Measurements from ENCODE around the gene LILRB1. TPM values are rescaled to one million over a fixed set of nuclear protein-coding genes. Genes with fewer than 3 reads are reported as not detected.

The LILRB1 gene
- total RNA-seq: not detected in 2 replicates

DNA sequence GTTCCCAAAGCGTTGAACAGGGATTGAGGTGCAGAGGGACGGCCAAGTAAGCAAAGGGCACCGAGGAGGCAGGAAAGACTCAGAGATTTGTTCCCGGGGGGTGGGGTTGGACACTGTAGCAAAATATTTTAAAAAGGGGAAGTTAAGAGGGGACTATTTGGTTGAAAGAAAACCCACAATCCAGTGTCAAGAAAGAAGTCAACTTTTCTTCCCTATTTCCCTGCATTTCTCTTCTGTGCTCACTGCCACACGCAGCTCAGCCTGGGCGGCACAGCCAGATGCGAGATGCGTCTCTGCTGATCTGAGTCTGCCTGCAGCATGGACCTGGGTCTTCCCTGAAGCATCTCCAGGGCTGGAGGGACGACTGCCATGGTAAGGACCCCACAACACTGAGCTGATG is at the start of gene LILRB1:
Gene LILRB1, plus strand, starts transcription at position 223 of the 400 bp plus-strand sequence. CDS start 590 bp downstream, outside the sequence.

GRCh38 chr19:54593445-54593844 is 36.8 kb upstream of the LILRB1 start, which contains the start of gene LILRA1:
LILRA1 (plus strand) TSS chr19:54593632; CDS start chr19:54594245, 613 bp downstream.

GRCh38 chr19:54662730-54663129 is 32.4 kb downstream of the LILRB1 start, which contains the start of gene LILRB4:
LILRB4 (plus strand) TSS chr19:54662985; CDS start chr19:54663034, 49 bp downstream.

Other genes starting within 250 kb of the LILRB1 start
- not detected in 2 replicates for gene TTYH1, start 215.0 kb upstream of the LILRB1 start, total RNA-seq
- gene LENG8, start 181.3 kb upstream of the LILRB1 start, total RNA-seq: 47.0 and 83.2 TPM in 2 replicates
- gene LENG9, start 166.7 kb upstream of the LILRB1 start, total RNA-seq: 11.2 and 15.1 TPM in 2 replicates
- gene CDC42EP5, start 157.2 kb upstream of the LILRB1 start, total RNA-seq: 28.1 and 51.9 TPM in 2 replicates
- gene LAIR2, start 127.7 kb upstream of the LILRB1 start, total RNA-seq: not detected in 2 replicates
- not detected in 2 replicates for gene LILRA2, start 56.7 kb upstream of the LILRB1 start, total RNA-seq
- not detected in 2 replicates for gene LILRA1, start 36.9 kb upstream of the LILRB1 start, total RNA-seq
- gene LILRB4, start 32.5 kb downstream of the LILRB1 start, total RNA-seq: not detected in 2 replicates
- not detected in 2 replicates for gene KIR3DL3, start 94.0 kb downstream of the LILRB1 start, total RNA-seq
- not detected in 2 replicates for gene KIR2DL3, start 108.0 kb downstream of the LILRB1 start, total RNA-seq
- gene KIR2DL1, start 139.3 kb downstream of the LILRB1 start, total RNA-seq: not detected in 2 replicates
- gene KIR2DL4, start 173.1 kb downstream of the LILRB1 start, total RNA-seq: not detected in 2 replicates
- not detected in 2 replicates for gene KIR3DL1, start 186.0 kb downstream of the LILRB1 start, total RNA-seq
- not detected in 2 replicates for gene KIR2DS4, start 202.2 kb downstream of the LILRB1 start, total RNA-seq
- gene KIR3DL2, start 220.0 kb downstream of the LILRB1 start, total RNA-seq: not detected in 2 replicates
- not detected in 2 replicates for gene FCAR, start 243.8 kb downstream of the LILRB1 start, total RNA-seq

Data from smooth muscle cell of trachea (primary cell).